Activated naive CD4-positive, alpha-beta T cell treated with anti-CD3 and anti-CD28 coated beads for 36 hours (primary cell): Measurements from ENCODE around the gene PSMG3. TPM values are rescaled to one million over a fixed set of nuclear protein-coding genes. Genes with fewer than 3 reads are reported as not detected.
A peak's percentile ranks its signal among the peaks of the same experiment; 100 is the strongest.

Experiments
- CTCF ChIA-PET: fragments of 350-600 bp; sonication (Branson Sonifier 250); formaldehyde crosslinking; loops from one replicate; lab custom pipeline; 2021; ENCODE audit warnings: antibody characterized with exemption; lab: Charles Lee
- DNase-seq: peaks from one replicate; pipeline ENCODE4 v3.0.0-alpha.2; 2020
- H3K27ac Mint-ChIP-seq: one replicate; pipeline ENCODE4 v1.8.0; 2021; ENCODE audit warnings: mild to moderate bottlenecking, mixed read lengths
- H3K27me3 Mint-ChIP-seq: one replicate; pipeline ENCODE4 v1.8.0; 2021; ENCODE audit warnings: low read depth, mixed read lengths
- H3K36me3 Mint-ChIP-seq: one replicate; pipeline ENCODE4 v1.8.0; 2021; ENCODE audit warnings: low read depth, mixed read lengths
- H3K4me1 Mint-ChIP-seq: one replicate; pipeline ENCODE4 v1.8.0; 2021; ENCODE audit warnings: low read depth, mixed read lengths
- H3K4me3 Mint-ChIP-seq: one replicate; pipeline ENCODE4 v1.8.0; 2021; ENCODE audit warnings: mild to moderate bottlenecking, moderate library complexity, mixed read lengths
- H3K9me3 Mint-ChIP-seq: one replicate; pipeline ENCODE4 v1.8.0; 2021; ENCODE audit warnings: mixed read lengths
- intact Hi-C: fragments of 100-400 bp; cut with micrococcal nuclease; formaldehyde crosslinking; loops from one replicate; pipeline ENCODE4 v1.15.1; 2023
- total RNA-seq, 2 experiments: library from RNA; stranded (reverse); gene quantifications; one replicate each; pipeline ENCODE4 v1.2.3, GENCODE V29; 2021

The PSMG3 gene
- total RNA-seq, 2 experiments from 2014 or later = 29.8 to 33.9 TPM

- DNase-seq = no peak
- intact Hi-C loops = no loop called here
- Mint-ChIP-seq H3K4me3 (no peak overlapping the region), H3K27ac (no peak overlapping the region), H3K4me1 (peaks cover 3% of the 10 kb centered on the region), H3K36me3 (no peaks in the 10 kb centered on the region), H3K27me3 (no peaks in the 10 kb centered on the region), H3K9me3 (no peaks in the 10 kb centered on the region)
- CTCF ChIA-PET = no interaction called here
Measured at GRCh38 chr7:1558841-1559625, 10.8 kb downstream of the PSMG3 start.

- H3K27me3 Mint-ChIP-seq = no peaks in the 10 kb centered on the region
- intact Hi-C loops = no loop called here
- peaks cover 3% of the 10 kb centered on the region for H3K4me1 Mint-ChIP-seq
- H3K27ac Mint-ChIP-seq = no peak overlapping the region
- CTCF ChIA-PET = no interaction called here
- no peaks in the 10 kb centered on the region for H3K9me3 Mint-ChIP-seq
- no peak for DNase-seq
- H3K36me3 Mint-ChIP-seq = no peaks in the 10 kb centered on the region
- H3K4me3 Mint-ChIP-seq = no peak overlapping the region
Measured at GRCh38 chr7:1558181-1558811, 11.5 kb downstream of the PSMG3 start.

DNA sequence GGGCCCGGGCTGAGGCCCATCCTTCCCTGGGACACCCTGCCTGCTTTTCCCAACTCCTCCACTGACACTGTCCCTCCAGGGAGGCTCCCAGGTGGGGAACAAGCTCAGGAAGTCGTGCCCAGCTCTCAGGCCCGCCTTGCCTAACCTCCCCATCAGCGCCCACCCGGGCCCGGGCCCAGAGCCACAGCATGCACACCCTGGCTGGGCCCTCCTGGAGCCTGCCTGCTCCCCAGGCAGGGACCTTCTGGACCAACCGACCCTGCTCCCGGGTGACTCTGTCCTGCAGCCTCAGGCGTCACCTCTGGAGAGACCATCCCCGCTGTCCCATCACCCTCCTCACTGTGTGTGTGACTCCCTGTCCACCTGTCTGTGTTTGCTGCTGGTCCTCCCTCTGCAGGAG lies 12.1 kb downstream of the PSMG3 start:
- H3K36me3 Mint-ChIP-seq = no peaks in the 10 kb centered on the region
- no peaks in the 10 kb centered on the region for H3K9me3 Mint-ChIP-seq
- CTCF ChIA-PET = interaction anchor here (1.0 kb wide), 1 partner anchor 195 kb away, joined by 3 read pairs; no protein-coding TSS in a partner anchor
- intact Hi-C loops = loop anchor here (2.0 kb wide), 2 partner anchors 25 to 53 kb away; partner anchors contain the start of gene INTS1
- no peak overlapping the region for H3K4me3 Mint-ChIP-seq
- no peaks in the 10 kb centered on the region for H3K27me3 Mint-ChIP-seq
- peaks cover 3% of the 10 kb centered on the region for H3K4me1 Mint-ChIP-seq
- no peak for DNase-seq
- H3K27ac Mint-ChIP-seq = no peak overlapping the region

DNA sequence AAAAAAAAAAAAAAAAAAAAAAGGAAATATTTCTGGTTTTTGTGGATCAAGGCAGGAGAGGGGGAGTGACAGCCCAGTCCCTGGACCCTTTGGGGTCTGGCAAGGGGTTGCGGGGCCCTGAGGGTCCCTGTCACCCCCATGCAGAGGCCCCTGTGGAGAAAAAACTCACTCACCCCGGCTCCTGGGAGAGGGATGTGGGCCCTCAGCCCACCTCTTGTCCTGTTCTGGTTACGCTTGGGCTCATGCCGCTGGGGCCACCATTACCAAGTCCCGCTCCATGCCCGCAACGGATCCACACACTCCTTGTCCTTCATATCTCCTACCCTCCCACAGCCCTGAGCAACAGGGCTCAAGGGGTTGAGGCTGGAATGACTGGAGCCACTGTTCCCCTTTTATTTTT lies 12.8 kb downstream of the PSMG3 start:
- no peaks in the 10 kb centered on the region for H3K36me3 Mint-ChIP-seq
- H3K27ac Mint-ChIP-seq = no peak overlapping the region
- DNase-seq = no peak
- H3K9me3 Mint-ChIP-seq = no peaks in the 10 kb centered on the region
- H3K4me3 Mint-ChIP-seq = no peak overlapping the region
- intact Hi-C loops = loop anchor here (2.0 kb wide), 2 partner anchors 24 to 52 kb away; partner anchors contain the start of gene INTS1
- no peaks in the 10 kb centered on the region for H3K27me3 Mint-ChIP-seq
- H3K4me1 Mint-ChIP-seq = peaks cover 3% of the 10 kb centered on the region
- CTCF ChIA-PET = interaction anchor here (1.0 to 1.5 kb wide), 3 partner anchors 54 to 196 kb away, joined by 3 to 4 read pairs (median 3); no protein-coding TSS in a partner anchor

- intact Hi-C loops = loop anchor here (2.0 kb wide), 2 partner anchors 23 to 51 kb away; partner anchors contain the start of gene INTS1
- no peaks in the 10 kb centered on the region for H3K36me3 Mint-ChIP-seq
- peak; percentile 72 for DNase-seq
- H3K4me1 Mint-ChIP-seq = peaks cover 3% of the 10 kb centered on the region
- H3K4me3 Mint-ChIP-seq = no peak within 1 kb of the TSS
- no peak within 1 kb of the TSS for H3K27ac Mint-ChIP-seq
- no peaks in the 10 kb centered on the region for H3K27me3 Mint-ChIP-seq
- CTCF ChIA-PET = interaction anchor here (1.0 to 1.5 kb wide), 3 partner anchors 25 to 99 kb away, joined by 3 to 6 read pairs (median 4); no protein-coding TSS in a partner anchor
- no peaks in the 10 kb centered on the region for H3K9me3 Mint-ChIP-seq
Measured at GRCh38 chr7:1555813-1556543, 13.9 kb downstream of the PSMG3 start, which contains the start of gene TMEM184A. Gene TMEM184A (minus strand): TSS chr7:1556205. CDS start chr7:1555484, 721 bp downstream.

DNA sequence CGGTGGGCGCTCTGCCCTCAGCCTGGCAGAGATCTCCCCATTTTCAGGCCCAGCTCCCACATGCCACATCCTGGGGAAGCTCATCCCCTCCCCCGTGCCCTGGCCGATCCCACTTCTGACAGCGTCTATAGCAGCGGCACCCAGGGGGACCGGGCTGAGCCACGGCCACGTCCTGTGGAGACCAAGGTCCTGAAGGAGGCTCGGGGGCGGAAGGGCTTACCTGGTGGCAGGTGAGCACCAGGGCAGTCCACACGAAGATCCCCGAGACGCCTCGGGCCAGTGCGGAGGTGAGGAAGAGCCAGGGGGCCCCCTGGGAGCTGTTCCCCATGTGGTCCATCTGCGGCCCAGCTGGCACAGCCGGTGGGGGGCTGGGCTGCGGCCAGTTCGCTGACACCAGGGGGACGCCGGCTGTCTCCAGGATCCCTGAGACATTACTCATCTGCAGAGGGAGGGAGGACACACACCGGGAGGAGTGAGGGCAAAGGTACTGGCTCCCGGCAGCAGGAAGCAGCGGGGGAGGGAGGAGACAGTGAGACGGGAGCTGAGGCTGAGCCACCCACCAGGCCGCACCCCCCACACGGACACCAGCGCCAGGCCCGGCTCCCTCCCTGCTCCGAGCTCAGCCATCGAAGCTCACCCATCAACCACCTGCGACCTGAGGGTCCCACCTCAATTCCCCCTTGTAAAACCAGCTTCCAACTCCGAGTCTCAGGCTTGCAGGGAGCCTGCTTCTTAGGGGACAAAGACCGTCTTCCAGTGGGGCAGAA lies 14.6 kb downstream of the PSMG3 start:
- intact Hi-C loops = no loop called here
- CTCF ChIA-PET = interaction anchor here (0.8 to 1.4 kb wide), 2 partner anchors 26 to 33 kb away, joined by 3 to 6 read pairs; no protein-coding TSS in a partner anchor
- no peaks in the 10 kb centered on the region for H3K27me3 Mint-ChIP-seq
- no peak overlapping the region for H3K27ac Mint-ChIP-seq
- H3K9me3 Mint-ChIP-seq = no peaks in the 10 kb centered on the region
- no peak for DNase-seq
- no peak overlapping the region for H3K4me3 Mint-ChIP-seq
- H3K36me3 Mint-ChIP-seq = no peaks in the 10 kb centered on the region
- peaks cover 3% of the 10 kb centered on the region for H3K4me1 Mint-ChIP-seq

DNA sequence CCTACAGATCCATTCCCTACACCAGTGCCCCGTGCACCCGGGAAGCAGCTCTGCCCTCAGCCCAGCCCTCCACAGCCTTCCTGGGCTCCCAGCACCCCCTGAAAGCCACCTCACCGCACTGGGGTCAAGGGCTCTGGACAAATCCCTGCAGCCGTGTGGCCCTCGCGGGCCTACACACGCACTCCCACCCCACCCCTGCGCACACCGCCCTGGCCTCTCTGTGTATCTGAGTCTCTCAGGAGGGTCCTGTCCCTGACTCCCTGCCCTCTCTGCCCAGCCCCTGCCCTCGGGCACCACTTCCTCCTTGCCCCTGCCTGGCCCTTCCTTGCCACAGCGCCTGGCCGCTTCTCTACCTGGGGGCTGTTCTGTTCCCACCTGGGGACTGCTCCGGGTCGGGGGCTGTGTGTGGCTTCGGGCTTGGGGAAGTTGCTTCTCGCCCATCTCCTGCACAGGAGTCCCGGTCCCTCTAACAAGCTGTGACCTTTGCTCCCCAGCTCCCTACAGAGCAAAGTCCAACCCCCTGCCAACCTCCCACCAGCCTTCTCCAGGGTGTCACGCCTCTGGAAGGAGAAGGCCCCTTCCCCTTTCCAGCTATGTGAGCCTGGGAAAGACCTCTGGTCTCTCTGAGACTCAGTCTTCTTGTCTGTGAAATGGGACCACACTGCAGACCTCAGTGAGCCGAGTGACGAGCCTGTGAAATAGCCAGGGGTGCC lies 15.3 kb downstream of the PSMG3 start:
- Mint-ChIP-seq H3K36me3 (no peaks in the 10 kb centered on the region), H3K9me3 (no peaks in the 10 kb centered on the region), H3K27me3 (no peaks in the 10 kb centered on the region), H3K4me3 (no peak overlapping the region), H3K4me1 (peaks cover 3% of the 10 kb centered on the region), H3K27ac (no peak overlapping the region)
- CTCF ChIA-PET = interaction anchor here (0.6 to 0.8 kb wide), 2 partner anchors 33 to 292 kb away, joined by 3 to 5 read pairs; no protein-coding TSS in a partner anchor
- DNase-seq = no peak
- intact Hi-C loops = no loop called here

DNA sequence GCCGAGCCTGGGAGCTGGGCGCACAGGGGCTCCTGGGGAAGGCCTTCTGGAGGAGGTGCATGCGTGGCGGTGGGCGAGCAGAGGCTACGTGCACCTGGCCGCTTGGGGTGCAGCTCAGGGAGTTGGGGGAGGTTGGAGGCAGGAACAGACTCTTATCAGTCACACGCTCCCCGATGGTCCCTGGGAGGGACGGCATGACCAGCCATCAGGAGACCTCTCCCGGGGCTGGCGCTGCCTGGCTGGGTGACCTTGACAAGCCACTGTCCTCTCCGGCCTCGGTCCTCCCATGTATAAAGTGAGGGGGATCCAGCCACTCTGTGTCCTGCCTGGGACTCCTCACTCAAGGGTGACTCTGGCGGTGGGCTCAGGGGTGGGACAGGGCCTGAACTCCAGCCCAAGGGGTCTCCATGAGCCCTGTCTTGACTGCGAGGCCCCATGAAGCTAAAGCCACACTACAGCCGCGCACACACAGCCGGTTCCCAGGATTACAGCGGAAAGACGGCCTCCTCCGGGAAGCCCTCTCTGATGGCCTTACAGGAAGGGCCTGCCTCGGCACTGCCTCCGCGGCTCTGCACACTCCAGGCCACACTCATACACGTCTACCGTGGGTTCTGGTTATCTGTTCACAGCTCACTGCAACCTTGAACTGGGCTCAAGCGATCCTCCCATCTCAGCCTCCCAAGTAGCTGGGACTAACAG lies 16.2 kb downstream of the PSMG3 start:
- Mint-ChIP-seq H3K9me3 (no peaks in the 10 kb centered on the region), H3K36me3 (no peaks in the 10 kb centered on the region), H3K4me1 (peaks cover 3% of the 10 kb centered on the region), H3K4me3 (no peak overlapping the region), H3K27ac (no peak overlapping the region), H3K27me3 (no peaks in the 10 kb centered on the region)
- no peak for DNase-seq
- intact Hi-C loops = no loop called here
- CTCF ChIA-PET = no interaction called here

DNA sequence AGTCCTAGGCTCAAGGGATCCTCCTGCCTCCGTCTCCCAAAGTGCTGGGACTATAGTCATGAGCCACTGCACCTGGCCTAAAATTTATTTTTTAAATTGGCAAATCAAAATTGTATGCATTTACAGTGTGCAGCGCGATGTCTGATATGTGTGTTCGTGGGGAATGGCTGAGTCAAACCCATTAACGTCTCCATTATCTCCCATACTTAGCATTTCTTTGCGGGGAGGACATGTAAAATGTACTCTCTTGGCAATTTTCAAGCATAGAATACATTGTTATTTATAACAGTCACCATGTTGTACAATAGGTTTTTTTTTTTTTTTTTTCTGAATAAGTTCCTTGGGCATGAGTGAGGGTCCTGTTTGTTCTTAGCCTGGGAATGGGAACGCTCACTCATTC lies 17.6 kb downstream of the PSMG3 start:
- intact Hi-C loops = no loop called here

DNA sequence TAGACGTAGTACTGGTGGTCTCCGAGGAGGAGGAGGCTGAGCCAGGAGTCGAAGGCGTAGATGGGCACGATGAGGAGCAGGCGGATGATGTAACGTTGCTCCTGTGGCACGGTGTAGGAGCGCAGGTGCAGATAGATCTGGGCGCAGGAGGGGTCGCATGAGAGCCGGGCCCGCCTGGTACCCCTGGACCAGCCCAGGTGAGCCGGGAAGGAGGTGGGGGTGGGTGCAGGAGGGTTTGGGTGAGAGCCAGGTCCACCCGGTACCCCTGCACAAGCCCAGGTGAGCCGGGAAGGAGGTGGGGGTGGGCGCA lies 19.0 kb downstream of the PSMG3 start:
- intact Hi-C loops = no loop called here
- no peaks in the 10 kb centered on the region for H3K4me1 Mint-ChIP-seq
- no peak overlapping the region for H3K27ac Mint-ChIP-seq
- no peak for DNase-seq
- H3K27me3 Mint-ChIP-seq = no peaks in the 10 kb centered on the region
- no peaks in the 10 kb centered on the region for H3K9me3 Mint-ChIP-seq
- H3K36me3 Mint-ChIP-seq = no peaks in the 10 kb centered on the region
- CTCF ChIA-PET = no interaction called here
- H3K4me3 Mint-ChIP-seq = no peak overlapping the region

More for the DNA sequence above, 17.6 kb downstream of the PSMG3 start:
- CTCF ChIA-PET = no interaction called here
- no peaks in the 10 kb centered on the region for H3K36me3 Mint-ChIP-seq
- no peaks in the 10 kb centered on the region for H3K9me3 Mint-ChIP-seq
- no peak overlapping the region for H3K4me3 Mint-ChIP-seq
- H3K27me3 Mint-ChIP-seq = no peaks in the 10 kb centered on the region
- H3K27ac Mint-ChIP-seq = no peak overlapping the region
- no peak for DNase-seq
- peaks cover 3% of the 10 kb centered on the region for H3K4me1 Mint-ChIP-seq
